RWPE2 (cell line): ENCODE results near the gene CRB3.

Experiments
- ATAC-seq: fragments of 200-7000 bp; cut with Tn5 transposase; 3 replicates; pipeline ENCODE4 v1.9.1; 2021; ENCODE audit warnings: low read depth
- DNase-seq: peaks from one replicate; pipeline ENCODE4 v3.0.0-alpha.2; 2020; ENCODE audit warnings: low spot score
- H3K27ac ChIP-seq: fragments of 450-650 bp; 2 replicates; pipeline ENCODE4 v1.5.1; 2017; ENCODE audit warnings: mild to moderate bottlenecking; ENCODE audit not compliant: poor library complexity, severe bottlenecking
- H3K27me3 ChIP-seq: fragments of 250-450 bp; sonication (Bioruptor Pico); 2 replicates; pipeline ENCODE4 v1.5.1; 2021; ENCODE audit warnings: mild to moderate bottlenecking, moderate library complexity; ENCODE audit not compliant: insufficient read depth, poor library complexity, severe bottlenecking
- H3K36me3 ChIP-seq: fragments of 250-450 bp; sonication (Bioruptor Pico); 2 replicates; pipeline ENCODE4 v1.5.1; 2020; ENCODE audit warnings: low read depth, mild to moderate bottlenecking, moderate library complexity
- H3K4me1 ChIP-seq: fragments of 250-450 bp; sonication (Bioruptor Pico); 2 replicates; pipeline ENCODE4 v1.5.1; 2021; ENCODE audit warnings: mild to moderate bottlenecking, moderate library complexity; ENCODE audit not compliant: insufficient read depth, poor library complexity, severe bottlenecking
- H3K4me3 ChIP-seq: fragments of 250-450 bp; sonication (Bioruptor Pico); 2 replicates; pipeline ENCODE4 v1.5.1; 2021; ENCODE audit warnings: mild to moderate bottlenecking, moderate library complexity; ENCODE audit not compliant: severe bottlenecking
- H3K9me3 ChIP-seq: fragments of 250-450 bp; sonication (Bioruptor Pico); 2 replicates; pipeline ENCODE4 v1.5.1; 2021; ENCODE audit warnings: mild to moderate bottlenecking, moderate library complexity; ENCODE audit not compliant: severe bottlenecking
- TF ChIP-seq, protein P1 (sequence below): fragments of 450-650 bp; IDR thresholded peaks from one replicate; pipeline ENCODE4 v1.5.1; 2017; ENCODE audit warnings: mild to moderate bottlenecking, moderate library complexity; ENCODE audit not compliant: poor library complexity, severe bottlenecking

The CRB3 gene

DNA sequence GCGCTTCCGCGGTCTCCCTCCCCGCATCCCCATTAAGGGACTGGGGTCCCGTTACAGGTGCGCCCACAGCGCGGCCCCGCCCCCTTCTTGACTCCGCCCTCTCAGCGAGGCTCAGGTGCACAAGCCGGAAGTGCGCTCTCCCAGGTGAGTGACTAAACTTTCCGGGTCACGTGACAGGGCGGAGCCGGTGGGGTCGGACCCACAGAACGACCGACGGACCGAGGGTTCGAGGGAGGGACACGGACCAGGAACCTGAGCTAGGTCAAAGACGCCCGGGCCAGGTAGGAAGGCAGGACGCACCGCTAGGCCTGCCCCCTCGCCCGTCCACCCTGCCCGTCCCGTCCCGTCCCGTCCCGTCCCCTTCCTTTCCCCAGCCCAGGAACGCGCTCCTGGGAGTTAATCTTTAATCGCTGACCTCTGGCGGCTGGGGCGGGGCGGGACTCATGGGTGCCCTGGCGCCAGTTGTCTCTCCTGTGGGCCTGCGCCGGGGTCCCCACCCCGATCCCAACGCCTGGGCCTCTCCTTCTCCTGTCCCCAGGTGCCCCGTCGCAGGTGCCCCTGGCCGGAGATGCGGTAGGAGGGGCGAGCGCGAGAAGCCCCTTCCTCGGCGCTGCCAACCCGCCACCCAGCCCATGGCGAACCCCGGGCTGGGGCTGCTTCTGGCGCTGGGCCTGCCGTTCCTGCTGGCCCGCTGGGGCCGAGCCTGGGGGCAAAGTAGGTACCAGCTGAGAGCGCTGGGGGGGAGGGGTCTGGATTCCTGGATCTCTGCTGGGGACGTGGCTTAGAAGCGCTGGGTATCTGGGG, at the start of gene CRB3:
Gene CRB3, plus strand, starts transcription at position 202 of the 804 bp plus-strand sequence. Its CDS starts 431 bp downstream, at position 633.
- no peaks in the 10 kb centered on the region for H3K9me3 ChIP-seq
- H3K27ac ChIP-seq: no peak within 1 kb of the TSS
- no peaks in the 10 kb centered on the region for H3K4me1 ChIP-seq
- peak; percentile 26; the same call in 2 of the 3 replicates for ATAC-seq
- peak within 1 kb of the TSS; percentile 68 for H3K4me3 ChIP-seq
- TF ChIP-seq, protein P1, sequence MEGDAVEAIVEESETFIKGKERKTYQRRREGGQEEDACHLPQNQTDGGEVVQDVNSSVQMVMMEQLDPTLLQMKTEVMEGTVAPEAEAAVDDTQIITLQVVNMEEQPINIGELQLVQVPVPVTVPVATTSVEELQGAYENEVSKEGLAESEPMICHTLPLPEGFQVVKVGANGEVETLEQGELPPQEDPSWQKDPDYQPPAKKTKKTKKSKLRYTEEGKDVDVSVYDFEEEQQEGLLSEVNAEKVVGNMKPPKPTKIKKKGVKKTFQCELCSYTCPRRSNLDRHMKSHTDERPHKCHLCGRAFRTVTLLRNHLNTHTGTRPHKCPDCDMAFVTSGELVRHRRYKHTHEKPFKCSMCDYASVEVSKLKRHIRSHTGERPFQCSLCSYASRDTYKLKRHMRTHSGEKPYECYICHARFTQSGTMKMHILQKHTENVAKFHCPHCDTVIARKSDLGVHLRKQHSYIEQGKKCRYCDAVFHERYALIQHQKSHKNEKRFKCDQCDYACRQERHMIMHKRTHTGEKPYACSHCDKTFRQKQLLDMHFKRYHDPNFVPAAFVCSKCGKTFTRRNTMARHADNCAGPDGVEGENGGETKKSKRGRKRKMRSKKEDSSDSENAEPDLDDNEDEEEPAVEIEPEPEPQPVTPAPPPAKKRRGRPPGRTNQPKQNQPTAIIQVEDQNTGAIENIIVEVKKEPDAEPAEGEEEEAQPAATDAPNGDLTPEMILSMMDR: no peak
- DNase-seq: peak; percentile 85
- no peaks in the 10 kb centered on the region for H3K36me3 ChIP-seq
- no peaks in the 10 kb centered on the region for H3K27me3 ChIP-seq

GRCh38 chr19:6414793-6415590, 49.1 kb upstream of the CRB3 start:
- no peaks in the 10 kb centered on the region for H3K9me3 ChIP-seq
- no peaks in the 10 kb centered on the region for H3K27me3 ChIP-seq
- TF ChIP-seq, protein P1: no peak
- no peak overlapping the region for H3K27ac ChIP-seq
- H3K4me1 ChIP-seq: no peaks in the 10 kb centered on the region
- ATAC-seq: no peak
- peaks cover 56% of the 10 kb centered on the region for H3K36me3 ChIP-seq
- no peak for DNase-seq
- H3K4me3 ChIP-seq: no peak overlapping the region

GRCh38 chr19:6415591-6416190, 48.4 kb upstream of the CRB3 start:
- H3K27me3 ChIP-seq: no peaks in the 10 kb centered on the region
- H3K27ac ChIP-seq: no peak overlapping the region
- no peak for DNase-seq
- ATAC-seq: no peak
- no peak overlapping the region for H3K4me3 ChIP-seq
- TF ChIP-seq, protein P1: no peak
- no peaks in the 10 kb centered on the region for H3K9me3 ChIP-seq
- H3K4me1 ChIP-seq: no peaks in the 10 kb centered on the region
- H3K36me3 ChIP-seq: peaks cover 63% of the 10 kb centered on the region

- no peak for ATAC-seq
- TF ChIP-seq, protein P1: no peak
- H3K36me3 ChIP-seq: peaks cover 72% of the 10 kb centered on the region
- no peaks in the 10 kb centered on the region for H3K9me3 ChIP-seq
- no peak overlapping the region for H3K27ac ChIP-seq
- H3K4me3 ChIP-seq: no peak overlapping the region
- no peaks in the 10 kb centered on the region for H3K4me1 ChIP-seq
- no peak for DNase-seq
- H3K27me3 ChIP-seq: no peaks in the 10 kb centered on the region
These were observed 47.2 kb upstream of the CRB3 start for GRCh38 chr19:6416658-6417405.
